ENCODE data around the gene ZBTB46. TPM values are rescaled to one million over a fixed set of nuclear protein-coding genes. Genes with fewer than 3 reads are reported as not detected.

ZBTB46 gene
- total and polyA plus RNA-seq, 10 of the 15 experiments (the other 5 are each of a cell fraction or from before 2014, with no cell fraction given), result 0.15 to 0.92 (median 0.34) TPM

GRCh38 chr20:63781181-63781580 lies 49.9 kb downstream of the ZBTB46 start:
- no TSS peak for BruUV-seq (replicated peaks)
- H3K4me2 ChIP-seq (ENCODE audit: control insufficient read depth, insufficient read depth), result no peak overlapping the region
- no peak for ATAC-seq
- no peak overlapping the region for H3K4me3 ChIP-seq
- 82% methylated on average over 14 of the region's 14 CpGs for WGBS (ENCODE audit: insufficient coverage, insufficient replicate concordance, low lambda C conversion rate, missing lambda C conversion rate)
- intact Hi-C loops (cut with micrococcal nuclease; ENCODE audit: unreplicated experiment), result no loop called here
- no peak overlapping the region for H3K27ac ChIP-seq (ENCODE audit: control insufficient read depth, insufficient read depth)
- no peaks in the 10 kb centered on the region for H4K20me1 ChIP-seq (ENCODE audit: control insufficient read depth, insufficient read depth)
- H3K4me1 ChIP-seq (ENCODE audit: control insufficient read depth, insufficient read depth, low read length), result peaks cover 8% of the 10 kb centered on the region
- no peaks in the 10 kb centered on the region for H3K27me3 ChIP-seq (replicated peaks in 1 of 2; ENCODE audit: control insufficient read depth in 2 of 2, insufficient read depth in 2 of 2, low read length in 1 of 2)
- TF ChIP-seq ZSCAN29 (IDR thresholded peaks at IDR 0.05) (no peak), YBX1 (IDR thresholded peaks at IDR 0.05) (no peak), SPI1 (IDR thresholded peaks at IDR 0.05; ENCODE audit: borderline replicate concordance, insufficient read depth, low read depth, low read length) (no peak), PKNOX1 (IDR thresholded peaks at IDR 0.05) (no peak), MTA3 (IDR thresholded peaks at IDR 0.05; ENCODE audit: borderline replicate concordance, low read length) (no peak), KAT2A (conservative IDR thresholded peaks at IDR 0.05; ENCODE audit: control insufficient read depth, low read depth, low read length) (no peak), CBX3 (IDR thresholded peaks at IDR 0.05; ENCODE audit: borderline replicate concordance, low read depth) (no peak), SREBF2 (IDR thresholded peaks at IDR 0.05; ENCODE audit: low read length) (no peak), BHLHE40 (IDR thresholded peaks at IDR 0.05; ENCODE audit: borderline replicate concordance in 1 of 2, low read depth in 2 of 2, low read length in 1 of 2) (no peak), IRF3 (IDR thresholded peaks at IDR 0.05) (no peak), EGR1 (IDR thresholded peaks at IDR 0.05; ENCODE audit: borderline replicate concordance in 1 of 2, low read depth in 2 of 2, low read length in 2 of 2) (no peak), TBL1XR1 (IDR thresholded peaks at IDR 0.05; ENCODE audit: low read depth, low read length) (no peak), RAD21 (IDR thresholded peaks at IDR 0.05; ENCODE audit: insufficient read depth, low read depth, low read length) (no peak), RB1 (IDR thresholded peaks at IDR 0.05; ENCODE audit: borderline replicate concordance) (no peak), ZNF24 (IDR thresholded peaks at IDR 0.05) (no peak), YY1 (IDR thresholded peaks at IDR 0.05; ENCODE audit: low read depth, low read length) (no peak), MLLT1 (IDR thresholded peaks at IDR 0.05) (no peak), NFIC (IDR thresholded peaks at IDR 0.05; ENCODE audit: low read depth, low read length) (no peak)
- CTCF ChIA-PET, result no interaction called here
- peaks cover 6% of the 10 kb centered on the region; the same call in 1 of the 3 replicates for H3K9me3 ChIP-seq (replicated peaks; ENCODE audit: control insufficient read depth, insufficient read depth, low read length)
- RAD21 ChIA-PET (ENCODE audit: unreplicated experiment), result interaction anchor here (1.0 kb wide), 1 partner anchor 20 kb away, joined by 3 read pairs; no protein-coding TSS in a partner anchor
- H3K9ac ChIP-seq (ENCODE audit: control insufficient read depth, insufficient read depth, low read length), result no peak overlapping the region
- in situ Hi-C loops (cut with MboI), result no loop called here
- FAIRE-seq, result no peak
- DNase-seq (ENCODE audit: low read depth, low spot score), result no peak
- H3K36me3 ChIP-seq (ENCODE audit: control insufficient read depth in 2 of 2, insufficient read depth in 2 of 2, low read length in 1 of 2), result no peaks in the 10 kb centered on the region
- POLR2A ChIA-PET, result interaction anchor here (0.5 to 0.6 kb wide), 3 partner anchors 13 to 35 kb away, joined by 3 to 6 read pairs (median 3); no protein-coding TSS in a partner anchor
- no peak overlapping the region for H2AFZ ChIP-seq (ENCODE audit: control insufficient read depth, low read depth, low read length)
- no peaks in the 10 kb centered on the region for H3K79me2 ChIP-seq (ENCODE audit: control insufficient read depth, insufficient read depth, low read length)
- SMC1A ChIA-PET (ENCODE audit: uncharacterized antibody, unreplicated experiment), result interaction anchor here (0.6 kb wide), 1 partner anchor 12 kb away, joined by 3 read pairs; no protein-coding TSS in a partner anchor

All from GM12878 (cell line).